Urinary bladder (tissue), 2 donors: ENCODE measurements around the gene SPON1. TPM values are rescaled to one million over a fixed set of nuclear protein-coding genes. Genes with fewer than 3 reads are reported as not detected.

Source experiments
- polyA plus RNA-seq: library from polyadenylated mRNA; stranded (reverse); fragments of 200-250 nt; gene quantifications from one replicate; pipeline ENCODE4 v1.2.3, GENCODE V29; 2013
- small RNA-seq: library from RNA; depleted of rRNA; stranded (forward); fragments of <200 nt; gene quantifications from one replicate; pipeline ENCODE3, GENCODE V24; 2014
- total RNA-seq: library from RNA; depleted of rRNA; stranded (reverse); fragments of >200 nt; gene quantifications from one replicate; pipeline ENCODE4 v1.2.3, GENCODE V29; 2014
- donor health status: healthy.

SPON1 gene
- total and polyA plus RNA-seq, 2 donors = 71.5 to 131 TPM

Small RNAs within 50 kb of the gene (small RNA-seq; reads per million reads assigned to genes)
- not detected for gene RNA5SP332
